Osteoblast (primary cell): ENCODE measurements around the gene BTNL9. TPM values are rescaled to one million over a fixed set of nuclear protein-coding genes. Genes with fewer than 3 reads are reported as not detected.
"Not testable (repeated sequence)": the region's sequence is repeated elsewhere in the genome, so short reads cannot be mapped to it uniquely, and the experiment has no call there.

Experiments
- DNase-seq: peaks from one replicate; pipeline ENCODE4 v3.0.0; 2011; ENCODE audit warnings: low spot score, mixed read lengths; ENCODE audit not compliant: insufficient read length; ENCODE audit errors: missing footprints
- H2AFZ ChIP-seq: 2 replicates; pipeline ENCODE4 v1.6.0; 2011; ENCODE audit warnings: mild to moderate bottlenecking, low read length
- H3K27ac ChIP-seq: 2 replicates; pipeline ENCODE4 v1.5.1; 2011; ENCODE audit warnings: mild to moderate bottlenecking, low read depth, low read length, moderate library complexity
- H3K27me3 ChIP-seq: 2 replicates; pipeline ENCODE4 v1.6.0; 2012; ENCODE audit warnings: mild to moderate bottlenecking, control low read depth, inconsistent platforms, low read length, moderate library complexity; ENCODE audit not compliant: insufficient read depth
- H3K36me3 ChIP-seq: 2 replicates; pipeline ENCODE4 v1.5.1; 2011; ENCODE audit warnings: mild to moderate bottlenecking, low read length, control low read depth, moderate library complexity; ENCODE audit not compliant: insufficient read depth
- H3K4me1 ChIP-seq: 2 replicates; pipeline ENCODE4 v1.5.1; 2011; ENCODE audit warnings: mild to moderate bottlenecking, low read length, control low read depth, moderate library complexity; ENCODE audit not compliant: insufficient read depth
- H3K4me2 ChIP-seq: 2 replicates; pipeline ENCODE4 v1.6.0; 2011; ENCODE audit warnings: mild to moderate bottlenecking, low read length; ENCODE audit not compliant: insufficient read depth
- H3K4me3 ChIP-seq: fragments of 200-600 bp; sonication (generic); 3 replicates; pipeline ENCODE4 v1.5.1; 2012; ENCODE audit warnings: mild to moderate bottlenecking, low read length, inconsistent platforms; ENCODE audit not compliant: insufficient read depth
- H3K79me2 ChIP-seq: 2 replicates; pipeline ENCODE4 v1.6.0; 2012; ENCODE audit warnings: mild to moderate bottlenecking, low read length, control low read depth, inconsistent platforms; ENCODE audit not compliant: insufficient read depth
- H3K9me3 ChIP-seq: 2 replicates; pipeline ENCODE4 v1.5.1; 2011; ENCODE audit warnings: low read depth, low read length, control low read depth
- H4K20me1 ChIP-seq: 2 replicates; pipeline ENCODE4 v1.6.0; 2012; ENCODE audit warnings: mild to moderate bottlenecking, low read length, control low read depth; ENCODE audit not compliant: insufficient read depth
- total RNA-seq: library from RNA; depleted of rRNA; stranded (reverse); fragments of >200 nt; gene quantifications from 2 replicates; pipeline ENCODE4 v1.2.3, GENCODE V29; 2012
- TF ChIP-seq, protein P1 (sequence below): IDR thresholded peaks from 2 replicates; pipeline ENCODE4 v1.5.1; 2011; ENCODE audit warnings: mild to moderate bottlenecking, low read depth, low read length, moderate library complexity; ENCODE audit errors: extremely low read depth

BTNL9 gene
- total RNA-seq, 1 donor = not detected

- no peak overlapping the region for H3K4me2 ChIP-seq
- H3K4me3 ChIP-seq = no peak overlapping the region
- H3K27ac ChIP-seq = no peak overlapping the region
- no peaks in the 10 kb centered on the region for H3K36me3 ChIP-seq
- H3K4me1 ChIP-seq = no peaks in the 10 kb centered on the region
- DNase-seq = no peak
- no peaks in the 10 kb centered on the region for H3K9me3 ChIP-seq
- no peaks in the 10 kb centered on the region for H4K20me1 ChIP-seq
- H3K79me2 ChIP-seq = no peaks in the 10 kb centered on the region
- no peak overlapping the region for H2AFZ ChIP-seq
- TF ChIP-seq, protein P1, sequence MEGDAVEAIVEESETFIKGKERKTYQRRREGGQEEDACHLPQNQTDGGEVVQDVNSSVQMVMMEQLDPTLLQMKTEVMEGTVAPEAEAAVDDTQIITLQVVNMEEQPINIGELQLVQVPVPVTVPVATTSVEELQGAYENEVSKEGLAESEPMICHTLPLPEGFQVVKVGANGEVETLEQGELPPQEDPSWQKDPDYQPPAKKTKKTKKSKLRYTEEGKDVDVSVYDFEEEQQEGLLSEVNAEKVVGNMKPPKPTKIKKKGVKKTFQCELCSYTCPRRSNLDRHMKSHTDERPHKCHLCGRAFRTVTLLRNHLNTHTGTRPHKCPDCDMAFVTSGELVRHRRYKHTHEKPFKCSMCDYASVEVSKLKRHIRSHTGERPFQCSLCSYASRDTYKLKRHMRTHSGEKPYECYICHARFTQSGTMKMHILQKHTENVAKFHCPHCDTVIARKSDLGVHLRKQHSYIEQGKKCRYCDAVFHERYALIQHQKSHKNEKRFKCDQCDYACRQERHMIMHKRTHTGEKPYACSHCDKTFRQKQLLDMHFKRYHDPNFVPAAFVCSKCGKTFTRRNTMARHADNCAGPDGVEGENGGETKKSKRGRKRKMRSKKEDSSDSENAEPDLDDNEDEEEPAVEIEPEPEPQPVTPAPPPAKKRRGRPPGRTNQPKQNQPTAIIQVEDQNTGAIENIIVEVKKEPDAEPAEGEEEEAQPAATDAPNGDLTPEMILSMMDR = no peak
- H3K27me3 ChIP-seq = no peaks in the 10 kb centered on the region
These were observed 31.9 kb upstream of the BTNL9 start for GRCh38 chr5:181008136-181008535.

- H3K79me2 ChIP-seq, H4K20me1 ChIP-seq, DNase-seq, H3K9me3 ChIP-seq, H3K4me3 ChIP-seq, H3K4me2 ChIP-seq, H3K36me3 ChIP-seq, H2AFZ ChIP-seq, H3K27ac ChIP-seq, H3K27me3 ChIP-seq, H3K4me1 ChIP-seq: not testable (repeated sequence)
These were observed 30.0 kb upstream of the BTNL9 start for GRCh38 chr5:181010018-181010417.

DNA sequence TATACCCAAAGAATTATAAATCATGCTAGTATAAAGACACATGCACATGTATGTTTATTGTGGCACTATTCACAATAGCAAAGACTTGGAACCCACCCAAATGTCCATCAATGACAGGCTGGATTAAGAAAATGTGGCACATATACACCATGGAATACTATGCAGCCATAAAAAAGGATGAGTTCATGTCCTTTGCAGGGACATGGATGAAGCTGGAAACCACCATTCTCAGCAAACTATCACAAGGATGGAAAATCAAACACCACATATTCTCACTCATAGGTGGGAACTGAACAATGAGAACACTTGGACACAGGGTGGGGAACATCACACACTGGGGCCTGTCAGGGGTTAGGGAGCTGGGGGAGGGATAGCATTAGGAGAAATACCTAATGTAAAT is 25.4 kb upstream of the BTNL9 start:
- not testable (repeated sequence) for DNase-seq, H3K27ac ChIP-seq, H3K4me3 ChIP-seq, H3K36me3 ChIP-seq, H4K20me1 ChIP-seq, H3K79me2 ChIP-seq, H3K27me3 ChIP-seq, H2AFZ ChIP-seq, H3K9me3 ChIP-seq, H3K4me2 ChIP-seq, H3K4me1 ChIP-seq

DNA sequence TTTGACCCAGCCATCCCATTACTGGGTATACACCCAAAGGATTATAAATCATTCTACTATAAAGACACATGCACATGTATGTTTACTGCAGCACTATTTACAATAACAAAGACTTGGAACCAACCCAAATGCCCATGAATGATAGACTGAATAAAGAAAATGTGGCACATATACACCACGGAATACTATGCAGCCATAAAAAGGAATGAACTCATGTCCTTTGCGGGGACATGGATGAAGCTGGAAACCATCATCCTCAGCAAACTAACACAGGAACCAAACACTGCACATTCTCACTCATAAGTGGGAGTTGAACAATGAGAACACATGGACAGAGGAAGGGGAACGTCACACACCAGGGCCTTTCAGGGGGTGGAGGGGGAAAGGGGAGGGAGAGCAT is 22.6 kb upstream of the BTNL9 start:
- not testable (repeated sequence) for H3K9me3 ChIP-seq, H3K4me2 ChIP-seq, H3K4me1 ChIP-seq, H3K36me3 ChIP-seq, H4K20me1 ChIP-seq, H3K27ac ChIP-seq, H3K27me3 ChIP-seq, H2AFZ ChIP-seq, DNase-seq, H3K4me3 ChIP-seq, H3K79me2 ChIP-seq

DNA sequence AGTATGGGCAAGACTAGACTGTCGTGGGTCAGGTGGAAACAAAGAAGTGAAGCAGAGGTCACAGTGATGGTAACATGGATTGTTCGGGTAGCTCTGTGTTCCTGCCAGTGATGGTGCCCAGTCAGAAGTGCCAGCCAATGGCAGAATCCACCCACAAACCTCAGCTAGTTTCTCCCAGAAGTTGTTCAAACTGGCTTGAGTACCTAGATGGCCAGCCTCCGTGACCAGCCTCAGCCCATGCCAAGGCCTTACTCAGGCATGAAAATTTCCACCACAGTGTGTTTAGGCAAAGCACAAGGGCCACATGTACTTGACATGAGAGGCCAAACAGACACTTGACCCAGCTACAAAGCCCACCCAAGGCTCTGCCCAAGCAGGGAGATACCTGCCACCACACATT is 19.4 kb upstream of the BTNL9 start:
- no peaks in the 10 kb centered on the region for H3K27me3 ChIP-seq
- no peak overlapping the region for H3K4me3 ChIP-seq

More for the DNA sequence above, 19.4 kb upstream of the BTNL9 start:
- no peaks in the 10 kb centered on the region for H4K20me1 ChIP-seq
- H3K79me2 ChIP-seq = no peaks in the 10 kb centered on the region
- H3K27ac ChIP-seq = no peak overlapping the region
- TF ChIP-seq, protein P1 = no peak
- no peak overlapping the region for H3K4me2 ChIP-seq
- DNase-seq = no peak
- no peaks in the 10 kb centered on the region for H3K4me1 ChIP-seq
- peaks cover 1% of the 10 kb centered on the region for H3K9me3 ChIP-seq
- no peaks in the 10 kb centered on the region for H3K36me3 ChIP-seq
- H2AFZ ChIP-seq = no peak overlapping the region
